K562 (cell line): ENCODE measurements around the gene CNTRL. TPM values are rescaled to one million over a fixed set of nuclear protein-coding genes. Genes with fewer than 3 reads are reported as not detected.

Experiments
- BACH1 ChIP-seq: fragments of 200-800 bp; sonication (Bioruptor generic); IDR thresholded peaks from 2 replicates; pipeline ENCODE4 v1.6.1; 2016; ENCODE audit warnings: missing genetic modification characterization, missing compliant biosample characterization
- BCOR ChIP-seq: fragments of 450-650 bp; IDR thresholded peaks from 2 replicates; pipeline ENCODE4 v1.6.1; 2016
- ERF ChIP-seq: fragments of 450-650 bp; formaldehyde crosslinking; IDR thresholded peaks from 2 replicates; pipeline ENCODE4 v1.4.0; 2020; ENCODE audit warnings: mild to moderate bottlenecking, mixed read lengths
- EZH2 ChIP-seq: IDR thresholded peaks from 2 replicates; pipeline ENCODE4 v1.6.1; 2012; ENCODE audit warnings: low read depth, mild to moderate bottlenecking, inconsistent platforms, low read length, borderline replicate concordance
- HBP1 ChIP-seq: fragments of 450-650 bp; formaldehyde crosslinking; IDR thresholded peaks from 2 replicates; pipeline ENCODE4 v1.4.0; 2022; ENCODE audit warnings: missing genetic modification characterization
- HDAC1 ChIP-seq, 2 experiments: fragments of 450-650 bp; IDR thresholded peaks; 2 replicates each; pipeline ENCODE4 v1.6.1; 2016 to 2017; ENCODE audit warnings: inconsistent platforms in 1 of 2, mild to moderate bottlenecking in 1 of 2, moderate library complexity in 1 of 2
- HDAC3 ChIP-seq: fragments of 450-650 bp; IDR thresholded peaks from 2 replicates; pipeline ENCODE4 v1.6.1; 2018; ENCODE audit warnings: borderline replicate concordance, mild to moderate bottlenecking, moderate library complexity; ENCODE audit not compliant: partially characterized antibody
- MTA1 ChIP-seq: fragments of 450-650 bp; IDR thresholded peaks from 2 replicates; pipeline ENCODE4 v1.6.1; 2017; ENCODE audit warnings: borderline replicate concordance
- MYBL2 ChIP-seq, 2 experiments: fragments of 450-650 bp in 1 of 2; sonication (generic) in 1 of 2; formaldehyde crosslinking in 1 of 2; IDR thresholded peaks; 2 replicates each; pipeline versions ENCODE4 v1.6.1 to v1.8.1; 2017 to 2022; ENCODE audit warnings: borderline replicate concordance in 1 of 2, inconsistent platforms in 1 of 2, low read depth in 1 of 2, mild to moderate bottlenecking in 1 of 2, missing genetic modification reagents in 1 of 2, moderate library complexity in 1 of 2
- MYNN ChIP-seq, 2 experiments: sonication (generic); formaldehyde crosslinking in 1 of 2; IDR thresholded peaks; 2 replicates each; pipeline versions ENCODE4 v1.5.0 to v1.6.1; 2016 to 2020; ENCODE audit warnings: antibody characterized with exemption in 1 of 2, missing genetic modification reagents in 1 of 2
- NBN ChIP-seq: fragments of 450-650 bp; IDR thresholded peaks from 2 replicates; pipeline ENCODE4 v1.6.1; 2016; ENCODE audit warnings: low read depth, mild to moderate bottlenecking
- NFIC ChIP-seq: fragments of 450-650 bp; IDR thresholded peaks from 2 replicates; pipeline ENCODE4 v1.6.1; 2017; ENCODE audit warnings: mild to moderate bottlenecking, inconsistent platforms
- RFX5 ChIP-seq: IDR thresholded peaks from 2 replicates; pipeline ENCODE4 v1.6.1; 2011; ENCODE audit warnings: low read depth, mild to moderate bottlenecking, improper control_type of control experiment, low read length
- SMC3 ChIP-seq: conservative IDR thresholded peaks from 2 replicates; pipeline ENCODE4 v1.6.1; 2011; ENCODE audit warnings: low read depth, low read length, improper control_type of control experiment; ENCODE audit not compliant: insufficient read depth
- THRAP3 ChIP-seq: fragments of 450-650 bp; IDR thresholded peaks from 2 replicates; pipeline ENCODE4 v1.6.1; 2016; ENCODE audit warnings: mild to moderate bottlenecking, inconsistent platforms, borderline replicate concordance
- VEZF1 ChIP-seq: fragments of 200-800 bp; sonication (Bioruptor generic); IDR thresholded peaks from 2 replicates; pipeline ENCODE4 v1.6.1; 2017; ENCODE audit warnings: missing genetic modification characterization, missing compliant biosample characterization
- ZNF282 ChIP-seq: sonication (generic); formaldehyde crosslinking; IDR thresholded peaks from 2 replicates; pipeline ENCODE4 v1.8.1; 2023; ENCODE audit warnings: missing genetic modification reagents
- ZNF551 ChIP-seq: fragments of 250-450 bp; sonication (Bioruptor Pico); IDR thresholded peaks from 2 replicates; pipeline ENCODE4 v1.5.0; 2021; ENCODE audit warnings: mild to moderate bottlenecking, moderate library complexity
- ZNF655 ChIP-seq: fragments of 250-450 bp; sonication (Bioruptor Pico); IDR thresholded peaks from 2 replicates; pipeline ENCODE4 v1.5.0; 2021
- ZNF785 ChIP-seq: fragments of 250-450 bp; sonication (Bioruptor Pico); IDR thresholded peaks from 2 replicates; pipeline ENCODE4 v1.4.0; 2020; ENCODE audit warnings: mild to moderate bottlenecking
- ZSCAN32 ChIP-seq: fragments of 450-650 bp; formaldehyde crosslinking; IDR thresholded peaks from 2 replicates; pipeline ENCODE4 v1.4.0; 2020; ENCODE audit warnings: mild to moderate bottlenecking, moderate library complexity
- ZZZ3 ChIP-seq: fragments of 450-650 bp; IDR thresholded peaks from 2 replicates; pipeline ENCODE4 v1.6.1; 2016; ENCODE audit warnings: antibody characterized with exemption, mild to moderate bottlenecking, moderate library complexity
- polyA plus RNA-seq, 8 experiments: library from polyadenylated mRNA; depleted of rRNA in 4 of 8; stranded (reverse) in 5 of 8; unstranded in 3 of 8; fragments of >200 nt; fragmentation: Nextera tagmentation in 2 of 8; fragmentation: Illumina TruSeq in 1 of 8; extraction: Ambion mirVana in 2 of 8; extraction: Trizol in 1 of 8; gene quantifications; 2 replicates each; pipeline versions ENCODE4 v1.2.1 to v1.2.3, GENCODE V29; 2011 to 2014; ENCODE audit warnings: inconsistent platforms in 1 of 8, missing spikeins in 1 of 8
- total RNA-seq, 7 experiments: library from RNA; depleted of rRNA in 6 of 7; stranded (reverse); fragments of >200 nt in 6 of 7; fragmentation: Illumina TruSeq in 2 of 7; extraction: Trizol in 2 of 7; gene quantifications; 2 replicates each; pipeline versions ENCODE4 v1.2.1 to v1.2.3, GENCODE V29; 2011 to 2021; ENCODE audit warnings: low replicate concordance in 1 of 7

CNTRL gene
- total and polyA plus RNA-seq, 9 of the 15 experiments (the other 6 are each of a cell fraction or from before 2014, with no cell fraction given) = 9.2 to 28.9 (median 20.5) TPM

- TF ChIP-seq NBN (no peak), MYNN (IDR thresholded peaks at IDR 0.05) (no peak), MYNN (CRISPR knock-in tag; IDR thresholded peaks at IDR 0.05) (no peak), NFIC (peak; percentile 12; the same call in 1 of the 2 replicates), ERF (CRISPR knock-in tag) (no peak), ZNF551 (no peak), MYBL2 (IDR thresholded peaks at IDR 0.05; ENCODE audit: low read depth) (no peak), MYBL2 (CRISPR knock-in tag; IDR thresholded peaks at IDR 0.05; ENCODE audit: borderline replicate concordance) (no peak), BCOR (peak; percentile 97), SMC3 (no peak), HBP1 (0 out of 2 replicates have a peak, but pooled peaks have one; percentile 64), THRAP3 (no peak), EZH2 (no peak), HDAC3 (peak; percentile 23), ZSCAN32 (no peak), HDAC1 (IDR thresholded peaks at IDR 0.05) (peak in 1 of 2 experiments; percentile 24; a peak in 1 of 4 replicates), ZNF282 (CRISPR knock-in tag) (no peak; the same call in 1 of the 2 replicates), BACH1 (tag) (no peak), RFX5 (no peak), MTA1 (0 out of 2 replicates have a peak, but pooled peaks have one; percentile 14), ZNF655 (CRISPR knock-in tag) (no peak), VEZF1 (0 out of 2 replicates have a peak, but pooled peaks have one; percentile 11), ZZZ3 (no peak), ZNF785 (CRISPR knock-in tag) (no peak)
Observed at GRCh38 chr9:121075251-121076036, 689 bp downstream of the CNTRL start (continued).
